Natural killer cell (primary cell): ENCODE data around the gene IPO13. TPM values are rescaled to one million over a fixed set of nuclear protein-coding genes. Genes with fewer than 3 reads are reported as not detected.

Experiments
- ATAC-seq, 3 donors: fragments of 150-1000 bp in 2 of 3; fragments of 200-7000 bp in 1 of 3; cut with Tn5 transposase; 1 replicate in 1 of 3; 2 replicates in 2 of 3; pipeline ENCODE4 v1.10.0; 2021; ENCODE audit warnings: mild to moderate bottlenecking in 2 of 3, moderate library complexity in 2 of 3
- DNase-seq, 2 donors: peaks; one replicate each; pipeline versions ENCODE4 v3.0.0 to v3.0.0-alpha.2; 2013 to 2021; ENCODE audit warnings: mixed read lengths in 1 of 2
- H3K27ac ChIP-seq: one replicate; pipeline ENCODE4 v1.5.1; 2013; ENCODE audit warnings: mild to moderate bottlenecking, low read length
- H3K27me3 ChIP-seq: one replicate; pipeline ENCODE4 v1.6.1; 2013; ENCODE audit warnings: low read length; ENCODE audit not compliant: control insufficient read depth, insufficient read depth
- H3K36me3 ChIP-seq: one replicate; pipeline ENCODE4 v1.6.1; 2013; ENCODE audit warnings: low read length; ENCODE audit not compliant: control insufficient read depth, insufficient read depth
- H3K4me1 ChIP-seq: one replicate; pipeline ENCODE4 v1.6.1; 2013; ENCODE audit warnings: low read length; ENCODE audit not compliant: control insufficient read depth, insufficient read depth
- H3K4me3 ChIP-seq: one replicate; pipeline ENCODE4 v1.5.1; 2013; ENCODE audit warnings: low read length
- H3K9me3 ChIP-seq: one replicate; pipeline ENCODE4 v1.6.1; 2013; ENCODE audit warnings: low read length; ENCODE audit not compliant: control insufficient read depth, insufficient read depth
- H3K27ac Mint-ChIP-seq, 2 donors: one replicate each; pipeline ENCODE4 v1.8.0; 2022; ENCODE audit warnings: mild to moderate bottlenecking in 2 of 2, mixed read lengths in 2 of 2, moderate library complexity in 1 of 2
- H3K27me3 Mint-ChIP-seq, 2 donors: one replicate each; pipeline ENCODE4 v1.8.0; 2022; ENCODE audit warnings: low read depth in 2 of 2, mixed read lengths in 2 of 2
- H3K36me3 Mint-ChIP-seq: one replicate; pipeline ENCODE4 v1.8.0; 2022; ENCODE audit warnings: mixed read lengths
- H3K4me1 Mint-ChIP-seq, 2 donors: one replicate each; pipeline ENCODE4 v1.8.0; 2022; ENCODE audit warnings: mixed read lengths in 2 of 2
- H3K4me3 Mint-ChIP-seq: one replicate; pipeline ENCODE4 v1.8.0; 2022; ENCODE audit warnings: mild to moderate bottlenecking, moderate library complexity, mixed read lengths
- H3K9me3 Mint-ChIP-seq, 2 donors: one replicate each; pipeline ENCODE4 v1.8.0; 2022; ENCODE audit warnings: mixed read lengths in 2 of 2
- CTCF ChIP-seq: fragments of 200-600 bp; IDR thresholded peaks from one replicate; pipeline ENCODE4 v1.8.0; 2022; ENCODE audit warnings: antibody characterized with exemption
- WGBS: methylation state at CpG from one replicate; pipeline ENCODE4 v1.1.7; 2013; ENCODE audit warnings: missing lambda C conversion rate; ENCODE audit not compliant: insufficient coverage; 5-methylcytosine and 5-hydroxymethylcytosine counted together
- intact Hi-C: fragments of 100-400 bp; cut with micrococcal nuclease; formaldehyde crosslinking; loops from one replicate; pipeline ENCODE4 v1.14.2; 2022
- total RNA-seq, 4 donors: library from RNA; stranded (reverse); fragments of 120-200 nt in 1 of 4; gene quantifications; one replicate each; pipeline versions ENCODE4 v1.2.3 to v1.2.4, GENCODE V29; 2013 to 2022

IPO13 gene
- total RNA-seq, 3 donors from 2014 or later (not counting 1 experiment from before 2014, with no cell fraction given), result 18.1 to 22.7 (median 18.4) TPM

GRCh38 chr1:43934986-43935324, 11.8 kb upstream of the IPO13 start:
- DNase-seq (no peak), ATAC-seq (no peak)
- H3K4me3 Mint-ChIP-seq, result no peak overlapping the region
- peaks cover 19 to 28% of the 10 kb centered on the region in 2 donors for H3K27me3 Mint-ChIP-seq
- peaks cover 0 to 25% of the 10 kb centered on the region in 2 donors for H3K4me1 Mint-ChIP-seq
- H3K27ac Mint-ChIP-seq, result no peak overlapping the region
- peaks cover 30% of the 10 kb centered on the region for H3K4me1 ChIP-seq
- H3K4me3 ChIP-seq, result no peak overlapping the region
- no peaks in the 10 kb centered on the region for H3K9me3 Mint-ChIP-seq
- no peak overlapping the region for H3K27ac ChIP-seq
- WGBS, result 47% methylated on average over 5 of the region's 5 CpGs
- no peaks in the 10 kb centered on the region for H3K36me3 ChIP-seq
- no peaks in the 10 kb centered on the region for H3K9me3 ChIP-seq
- TF ChIP-seq CTCF, result no peak
- H3K27me3 ChIP-seq, result peaks cover 31% of the 10 kb centered on the region
- no peaks in the 10 kb centered on the region for H3K36me3 Mint-ChIP-seq
- intact Hi-C loops, result loop anchor here (1.0 kb wide), 2 partner anchors 172 to 406 kb away; no protein-coding TSS in a partner anchor

GRCh38 chr1:43935711-43936427, 10.9 kb upstream of the IPO13 start:
- peaks cover 19 to 28% of the 10 kb centered on the region in 2 donors for H3K27me3 Mint-ChIP-seq
- no peak for TF ChIP-seq CTCF
- no peak for DNase-seq
- Histone ChIP-seq H3K9me3 (no peaks in the 10 kb centered on the region), H3K27me3 (peaks cover 31% of the 10 kb centered on the region), H3K4me1 (peaks cover 30% of the 10 kb centered on the region), H3K4me3 (no peak overlapping the region), H3K36me3 (no peaks in the 10 kb centered on the region), H3K27ac (no peak overlapping the region)
- WGBS, result 12% methylated on average over 48 of the region's 48 CpGs
- H3K4me1 Mint-ChIP-seq, result peaks cover 0 to 25% of the 10 kb centered on the region in 2 donors
- H3K9me3 Mint-ChIP-seq, result no peaks in the 10 kb centered on the region
- no peaks in the 10 kb centered on the region for H3K36me3 Mint-ChIP-seq
- H3K4me3 Mint-ChIP-seq, result no peak overlapping the region
- ATAC-seq, result no peak
- no peak overlapping the region for H3K27ac Mint-ChIP-seq
- intact Hi-C loops, result no loop called here

GRCh38 chr1:43936431-43937151, 10.2 kb upstream of the IPO13 start:
- no peak for TF ChIP-seq CTCF
- Mint-ChIP-seq H3K36me3 (no peaks in the 10 kb centered on the region), H3K9me3 (no peaks in the 10 kb centered on the region), H3K27me3 (peaks cover 19 to 28% of the 10 kb centered on the region in 2 donors), H3K27ac (no peak overlapping the region), H3K4me1 (peaks cover 0 to 25% of the 10 kb centered on the region in 2 donors), H3K4me3 (peak overlapping the region; percentile 79)
- no peaks in the 10 kb centered on the region for H3K9me3 ChIP-seq
- ATAC-seq (peak; percentile 44 to 64 (median 54)), DNase-seq (peak in 1 of 2 donors; percentile 43)
- H3K4me3 ChIP-seq, result no peak overlapping the region
- peaks cover 31% of the 10 kb centered on the region for H3K27me3 ChIP-seq
- H3K27ac ChIP-seq, result no peak overlapping the region
- 13% methylated on average over 56 of the region's 56 CpGs for WGBS
- H3K4me1 ChIP-seq, result peaks cover 30% of the 10 kb centered on the region
- intact Hi-C loops, result no loop called here
- H3K36me3 ChIP-seq, result no peaks in the 10 kb centered on the region
